ENCODE measurements around the gene IGSF10. TPM values are rescaled to one million over a fixed set of nuclear protein-coding genes. Genes with fewer than 3 reads are reported as not detected.

The IGSF10 gene
- total RNA-seq, 3 donors from 2014 or later = 1.0 to 1.6 (median 1.3) TPM

- intact Hi-C loops (cut with DNase I, micrococcal nuclease) = loop anchor here in 1 of 2 donors (5.0 to 10.0 kb wide), 2 partner anchors 369 to 446 kb away; no protein-coding TSS in a partner anchor
- Histone ChIP-seq H3K4me3 (no peak overlapping the region), H3K4me1 (ENCODE audit: low read depth) (no peaks in the 10 kb centered on the region), H3K36me3 (ENCODE audit: low read depth) (no peaks in the 10 kb centered on the region), H3K9me3 (no peaks in the 10 kb centered on the region)
- DNase-seq (peak in 1 of 3 donors; percentile 76), ATAC-seq (peak; percentile 76)
- TF ChIP-seq CTCF (IDR thresholded peaks at IDR 0.05) = peak; percentile 74
Measured at GRCh38 chr3:151468284-151468917, 7.5 kb upstream of the IGSF10 start.

- ATAC-seq (no peak), DNase-seq (no peak)
- Histone ChIP-seq H3K36me3 (ENCODE audit: low read depth) (no peaks in the 10 kb centered on the region), H3K4me1 (ENCODE audit: low read depth) (no peaks in the 10 kb centered on the region), H3K4me3 (no peak overlapping the region), H3K9me3 (no peaks in the 10 kb centered on the region)
- no peak for TF ChIP-seq CTCF (IDR thresholded peaks at IDR 0.05)
- intact Hi-C loops (cut with DNase I, micrococcal nuclease) = loop anchor here in 1 of 2 donors (5.0 to 10.0 kb wide), 2 partner anchors 370 to 448 kb away; no protein-coding TSS in a partner anchor
Measured at GRCh38 chr3:151467069-151467468, 6.2 kb upstream of the IGSF10 start.

- intact Hi-C loops (cut with DNase I, micrococcal nuclease) = loop anchor here in 1 of 2 donors (10.0 kb wide), 1 partner anchor 452 kb away; no protein-coding TSS in a partner anchor
- Histone ChIP-seq H3K4me1 (ENCODE audit: low read depth) (no peaks in the 10 kb centered on the region), H3K4me3 (no peak overlapping the region), H3K36me3 (ENCODE audit: low read depth) (no peaks in the 10 kb centered on the region), H3K9me3 (no peaks in the 10 kb centered on the region)
- DNase-seq = no peak
- no peak for TF ChIP-seq CTCF (IDR thresholded peaks at IDR 0.05)
- no peak for ATAC-seq
Measured at GRCh38 chr3:151462991-151463390, 2.1 kb upstream of the IGSF10 start.

GRCh38 chr3:151462278-151462780 is 1.5 kb upstream of the IGSF10 start:
- TF ChIP-seq CTCF (IDR thresholded peaks at IDR 0.05) = no peak
- no peak for ATAC-seq
- intact Hi-C loops (cut with DNase I, micrococcal nuclease) = loop anchor here in 1 of 2 donors (10.0 kb wide), 1 partner anchor 452 kb away; no protein-coding TSS in a partner anchor

GRCh38 chr3:151460228-151460627 is 633 bp downstream of the IGSF10 start:
- no peak for TF ChIP-seq CTCF (IDR thresholded peaks at IDR 0.05)
- Histone ChIP-seq H3K4me3 (no peak overlapping the region), H3K9me3 (no peaks in the 10 kb centered on the region), H3K4me1 (ENCODE audit: low read depth) (peaks cover 6% of the 10 kb centered on the region), H3K36me3 (ENCODE audit: low read depth) (no peaks in the 10 kb centered on the region)
- intact Hi-C loops (cut with DNase I, micrococcal nuclease) = loop anchor here in 1 of 2 donors (10.0 kb wide), 1 partner anchor 455 kb away; no protein-coding TSS in a partner anchor
- no peak for DNase-seq
- no peak for ATAC-seq

More at GRCh38 chr3:151462278-151462780, 1.5 kb upstream of the IGSF10 start:
- no peak overlapping the region for H3K4me3 ChIP-seq
- no peaks in the 10 kb centered on the region for H3K36me3 ChIP-seq (ENCODE audit: low read depth)
- no peaks in the 10 kb centered on the region for H3K4me1 ChIP-seq (ENCODE audit: low read depth)
- no peak for DNase-seq
- H3K9me3 ChIP-seq = no peaks in the 10 kb centered on the region

Data from mucosa of descending colon (tissue), 3 donors.